Transverse colon (tissue), 4 donors: ENCODE data around the gene CYP51A1. TPM values are rescaled to one million over a fixed set of nuclear protein-coding genes. Genes with fewer than 3 reads are reported as not detected.
"Not testable (repeated sequence)": the region's sequence is repeated elsewhere in the genome, so short reads cannot be mapped to it uniquely, and the experiment has no call there.

ENCODE experiments used
- DNase-seq: peaks from one replicate; pipeline ENCODE4 v3.0.0-alpha.2; 2019
- H3K27ac ChIP-seq, 4 donors: fragments of 200-600 bp; sonication (generic); 2 replicates each; pipeline ENCODE4 v1.5.1; 2016 to 2018; ENCODE audit warnings: inconsistent platforms in 4 of 4
- H3K27me3 ChIP-seq: fragments of 200-600 bp; sonication (generic); 2 replicates; pipeline ENCODE4 v1.5.1; 2017; ENCODE audit warnings: inconsistent platforms
- H3K36me3 ChIP-seq, 4 donors: fragments of 200-600 bp; sonication (generic); 2 replicates each; pipeline ENCODE4 v1.5.1; 2017 to 2019; ENCODE audit warnings: inconsistent platforms in 4 of 4
- H3K4me1 ChIP-seq, 4 donors: fragments of 200-600 bp; sonication (generic); 2 replicates each; pipeline ENCODE4 v1.5.1; 2017 to 2020; ENCODE audit warnings: inconsistent platforms in 4 of 4
- H3K4me3 ChIP-seq, 4 donors: fragments of 200-600 bp; sonication (generic); 1 replicate in 1 of 4; 2 replicates in 3 of 4; pipeline versions ENCODE4 v1.5.1 to v1.6.1; 2017 to 2019; ENCODE audit warnings: inconsistent platforms in 4 of 4
- H3K9me3 ChIP-seq, 2 donors: fragments of 200-600 bp; sonication (generic); 2 replicates each; pipeline ENCODE4 v1.5.1; 2017 to 2019; ENCODE audit warnings: inconsistent platforms in 2 of 2
- EP300 ChIP-seq: sonication (generic); formaldehyde crosslinking; IDR thresholded peaks from one replicate; pipeline ENCODE4 v1.6.1; 2017; ENCODE audit warnings: antibody characterized with exemption, low read depth
- POLR2A ChIP-seq: fragments of 450-650 bp; IDR thresholded peaks from one replicate; pipeline ENCODE4 v1.6.1; 2016; ENCODE audit warnings: antibody characterized with exemption, mild to moderate bottlenecking, moderate library complexity
- POLR2AphosphoS5 ChIP-seq, 3 donors: sonication (generic); formaldehyde crosslinking; IDR thresholded peaks; one replicate each; pipeline ENCODE4 v1.6.1; 2016; ENCODE audit warnings: antibody characterized with exemption in 3 of 3
- WGBS, 2 donors: methylation state at CpG; one replicate each; pipeline ENCODE4 v1.1.5; 2018; ENCODE audit warnings: low coverage in 1 of 2; 5-methylcytosine and 5-hydroxymethylcytosine counted together
- in situ Hi-C, 4 donors: fragments of 200-750 bp; cut with MboI; loops; one replicate each; pipeline versions ENCODE4 v1.15.0 to v1.15.1; 2017; ENCODE audit warnings: low sequenced_read_pairs in 3 of 4, low pct_ligation_motif_present in 1 of 4, low pct_unique_long_range_greater_than_20kb in 1 of 4
- intact Hi-C: fragments of 100-400 bp; cut with DNase I; formaldehyde crosslinking; loops from one replicate; pipeline ENCODE4 v1.15.1; 2023; ENCODE audit warnings: low total_unique reads
- total RNA-seq, 4 donors: library from RNA; depleted of rRNA; stranded (reverse); fragments of >200 nt; gene quantifications; one replicate each; pipeline ENCODE4 v1.1.0, GENCODE V29; 2016
- TF ChIP-seq, protein P1 (sequence below), 5 experiments: fragments of 200-600 bp in 3 of 5; fragments of 450-650 bp in 2 of 5; sonication (generic) in 3 of 5; IDR thresholded peaks; 1 replicate in 2 of 5; 2 replicates in 3 of 5; pipeline ENCODE4 v1.5.1; 2016 to 2017; ENCODE audit warnings: antibody characterized with exemption in 5 of 5, inconsistent platforms in 3 of 5, mild to moderate bottlenecking in 2 of 5, moderate library complexity in 1 of 5

Gene CYP51A1
- total RNA-seq, 4 donors from 2014 or later = 26.5 to 74.1 (median 58.2) TPM

DNA sequence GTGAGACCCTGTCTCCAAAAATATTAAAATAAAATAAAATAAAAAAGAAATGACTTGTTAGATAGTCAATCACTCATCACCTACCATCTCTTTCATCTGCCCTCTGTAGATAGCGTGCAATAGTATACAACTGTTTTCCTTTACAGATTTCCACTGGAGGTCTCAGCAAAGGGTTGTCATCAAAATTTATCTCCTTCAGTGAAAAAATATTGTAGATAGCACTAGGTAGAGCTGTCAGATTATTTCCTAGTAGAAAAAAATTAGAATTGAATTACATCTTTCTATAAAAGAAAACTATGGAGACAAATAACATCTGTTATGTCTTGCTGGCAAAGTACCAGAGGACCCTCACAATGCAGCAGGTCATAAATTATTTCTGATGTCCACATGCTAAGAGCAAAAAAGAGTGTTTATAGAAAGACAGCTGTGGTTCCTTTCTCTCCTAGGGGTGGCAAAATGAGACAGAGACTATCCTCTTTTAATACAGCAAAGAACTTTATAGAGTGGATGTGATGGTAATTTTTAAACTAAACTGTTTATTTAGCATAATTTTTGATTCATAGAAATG lies 16.3 kb upstream of the CYP51A1 start:
- H3K27me3 ChIP-seq = no peaks in the 10 kb centered on the region
- in situ Hi-C loops = no loop called here
- no peaks in the 10 kb centered on the region for H3K4me1 ChIP-seq
- H3K9me3 ChIP-seq = no peaks in the 10 kb centered on the region
- intact Hi-C loops = no loop called here
- no peak overlapping the region for H3K27ac ChIP-seq
- TF ChIP-seq POLR2AphosphoS5 (IDR thresholded peaks at IDR 0.05) (no peak), POLR2A (no peak), EP300 (no peak)
- TF ChIP-seq, protein P1, sequence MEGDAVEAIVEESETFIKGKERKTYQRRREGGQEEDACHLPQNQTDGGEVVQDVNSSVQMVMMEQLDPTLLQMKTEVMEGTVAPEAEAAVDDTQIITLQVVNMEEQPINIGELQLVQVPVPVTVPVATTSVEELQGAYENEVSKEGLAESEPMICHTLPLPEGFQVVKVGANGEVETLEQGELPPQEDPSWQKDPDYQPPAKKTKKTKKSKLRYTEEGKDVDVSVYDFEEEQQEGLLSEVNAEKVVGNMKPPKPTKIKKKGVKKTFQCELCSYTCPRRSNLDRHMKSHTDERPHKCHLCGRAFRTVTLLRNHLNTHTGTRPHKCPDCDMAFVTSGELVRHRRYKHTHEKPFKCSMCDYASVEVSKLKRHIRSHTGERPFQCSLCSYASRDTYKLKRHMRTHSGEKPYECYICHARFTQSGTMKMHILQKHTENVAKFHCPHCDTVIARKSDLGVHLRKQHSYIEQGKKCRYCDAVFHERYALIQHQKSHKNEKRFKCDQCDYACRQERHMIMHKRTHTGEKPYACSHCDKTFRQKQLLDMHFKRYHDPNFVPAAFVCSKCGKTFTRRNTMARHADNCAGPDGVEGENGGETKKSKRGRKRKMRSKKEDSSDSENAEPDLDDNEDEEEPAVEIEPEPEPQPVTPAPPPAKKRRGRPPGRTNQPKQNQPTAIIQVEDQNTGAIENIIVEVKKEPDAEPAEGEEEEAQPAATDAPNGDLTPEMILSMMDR (IDR thresholded peaks at IDR 0.05) = no peak
- no peak overlapping the region for H3K4me3 ChIP-seq
- H3K36me3 ChIP-seq = no peaks in the 10 kb centered on the region
- WGBS, 2 donors = 80 to 81% methylated on average over 1 of the region's 1 CpG
- DNase-seq = no peak

DNA sequence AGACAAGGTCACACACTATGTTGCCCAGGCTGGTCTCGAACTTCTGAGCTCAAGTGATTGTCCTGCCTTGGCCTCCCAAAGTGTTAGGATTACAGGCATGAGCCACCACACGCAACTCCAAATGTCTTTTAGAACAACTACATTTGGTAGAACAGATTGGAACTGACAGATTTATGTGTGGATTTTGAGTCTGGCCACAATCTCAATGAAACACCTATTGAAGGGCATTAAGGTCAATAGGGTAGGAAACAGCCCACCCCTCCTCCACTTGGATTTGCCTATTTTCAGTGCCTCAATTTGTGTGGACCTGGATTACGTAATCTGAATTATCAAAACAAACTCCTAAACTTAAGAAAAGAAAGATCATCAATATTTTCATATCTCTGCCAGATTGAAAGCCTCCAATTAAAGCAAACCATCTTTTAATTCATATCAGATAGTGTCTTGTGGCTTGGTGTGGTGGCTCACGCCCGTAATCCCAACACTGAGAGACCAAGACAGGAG lies 15.5 kb upstream of the CYP51A1 start:
- no peaks in the 10 kb centered on the region for H3K27me3 ChIP-seq
- intact Hi-C loops = no loop called here
- no peak overlapping the region for H3K4me3 ChIP-seq
- in situ Hi-C loops = no loop called here
- DNase-seq = no peak
- no peaks in the 10 kb centered on the region for H3K36me3 ChIP-seq
- TF ChIP-seq POLR2AphosphoS5 (IDR thresholded peaks at IDR 0.05) = no peak
- TF ChIP-seq, protein P1 (IDR thresholded peaks at IDR 0.05) = no peak
- TF ChIP-seq EP300 = no peak
- TF ChIP-seq POLR2A = no peak
- no peak overlapping the region for H3K27ac ChIP-seq
- no peaks in the 10 kb centered on the region for H3K9me3 ChIP-seq
- no peaks in the 10 kb centered on the region for H3K4me1 ChIP-seq
- 90% methylated on average over 5 of the region's 5 CpGs; no CpG with 5 or more reads in 1 of the 2 donors for WGBS, 2 donors

DNA sequence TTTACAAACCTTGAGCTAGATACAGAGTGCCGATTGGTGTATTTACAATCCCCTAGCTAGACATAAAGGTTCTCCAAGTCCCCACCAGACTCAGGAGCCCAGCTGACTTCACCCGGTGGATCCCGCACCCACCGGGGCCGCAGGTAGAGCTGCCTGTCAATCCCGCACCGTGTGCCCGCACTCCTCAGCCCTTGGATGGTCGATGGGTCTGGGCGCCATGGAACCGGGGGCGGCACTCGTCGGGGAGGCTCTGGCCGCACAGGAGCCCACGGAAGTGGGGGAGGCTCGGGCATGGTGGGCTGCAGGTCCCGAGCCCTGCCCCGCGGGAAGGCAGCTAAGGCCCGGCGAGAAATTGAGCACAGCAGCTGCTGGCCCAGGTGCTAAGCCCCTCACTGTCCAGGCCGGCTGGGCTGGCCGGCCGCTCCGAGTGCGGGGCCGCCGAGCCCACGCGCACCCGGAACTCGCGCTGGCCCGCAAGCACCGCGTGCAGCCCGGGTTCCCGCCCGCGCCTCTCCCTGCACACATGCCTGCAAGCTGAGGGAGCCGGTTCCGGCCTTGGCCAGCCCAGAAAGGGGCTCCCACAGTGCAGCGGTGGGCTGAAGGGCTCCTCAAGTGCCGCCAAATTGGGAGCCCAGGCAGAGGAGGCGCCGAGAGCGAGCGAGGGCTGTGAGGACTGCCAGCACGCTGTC lies 9.1 kb upstream of the CYP51A1 start:
- H3K9me3 ChIP-seq, H3K4me3 ChIP-seq, H3K4me1 ChIP-seq, intact Hi-C loops, H3K27me3 ChIP-seq, H3K36me3 ChIP-seq, H3K27ac ChIP-seq, in situ Hi-C loops, DNase-seq: not testable (repeated sequence)
- 97% methylated on average over 27 of the region's 50 CpGs; no CpG with 5 or more reads in 1 of the 2 donors for WGBS, 2 donors

DNA sequence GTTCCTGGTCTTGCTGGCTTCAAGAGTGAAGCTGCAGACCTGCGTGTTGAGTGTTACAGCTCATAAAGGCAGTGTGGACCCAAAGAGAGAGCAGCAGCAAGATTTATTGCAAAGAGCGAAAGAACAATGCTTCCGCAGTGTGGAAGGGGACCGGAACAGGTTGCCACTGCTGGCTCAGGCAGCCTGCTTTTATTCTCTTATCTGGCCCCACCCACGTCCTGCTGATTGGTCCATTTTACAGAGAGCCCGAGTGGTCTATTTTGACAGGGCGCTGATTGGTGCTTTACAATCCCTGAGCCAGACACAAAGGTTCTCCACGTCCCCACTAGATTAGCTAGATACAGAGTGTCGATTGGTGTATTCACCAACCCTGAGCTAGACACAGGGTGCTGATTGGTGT lies 8.5 kb upstream of the CYP51A1 start:
- DNase-seq, H3K9me3 ChIP-seq, H3K27ac ChIP-seq, H3K4me1 ChIP-seq, in situ Hi-C loops, H3K36me3 ChIP-seq, intact Hi-C loops, H3K27me3 ChIP-seq, H3K4me3 ChIP-seq: not testable (repeated sequence)
- WGBS, 2 donors = 90% methylated on average over 9 of the region's 9 CpGs; no CpG with 5 or more reads in 1 of the 2 donors

DNA sequence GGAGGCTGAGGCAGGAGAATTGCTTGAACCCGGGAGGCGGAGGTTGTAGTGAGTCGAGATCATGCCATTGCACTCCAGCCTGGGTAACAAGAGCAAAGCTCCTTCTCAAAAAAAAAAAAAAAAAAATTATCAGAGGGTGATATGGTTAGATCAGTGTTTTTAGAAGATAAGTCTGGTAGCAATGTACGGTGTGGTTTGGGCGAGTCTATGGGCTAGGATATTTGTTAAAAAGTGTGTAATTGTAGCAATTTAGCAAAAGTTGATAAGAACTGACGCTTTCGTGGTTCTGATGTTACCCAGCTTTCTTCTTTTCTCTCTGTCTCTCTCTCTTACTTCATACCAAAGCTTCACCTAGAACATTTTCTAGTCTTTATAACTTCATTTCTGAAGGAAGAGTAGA lies 6.9 kb upstream of the CYP51A1 start:
- TF ChIP-seq POLR2A (no peak), POLR2AphosphoS5 (IDR thresholded peaks at IDR 0.05) (no peak)
- TF ChIP-seq, protein P1 (IDR thresholded peaks at IDR 0.05) = no peak
- intact Hi-C loops (no loop called here), in situ Hi-C loops (no loop called here)
- Histone ChIP-seq H3K4me3 (no peak overlapping the region), H3K27me3 (no peaks in the 10 kb centered on the region), H3K4me1 (no peaks in the 10 kb centered on the region), H3K9me3 (no peaks in the 10 kb centered on the region), H3K36me3 (no peaks in the 10 kb centered on the region), H3K27ac (no peak overlapping the region)
- 80 to 91% methylated on average over 7 of the region's 7 CpGs for WGBS, 2 donors
- DNase-seq = no peak
